ENCODE results near the gene RNU6-8.

The RNU6-8 gene

DNA sequence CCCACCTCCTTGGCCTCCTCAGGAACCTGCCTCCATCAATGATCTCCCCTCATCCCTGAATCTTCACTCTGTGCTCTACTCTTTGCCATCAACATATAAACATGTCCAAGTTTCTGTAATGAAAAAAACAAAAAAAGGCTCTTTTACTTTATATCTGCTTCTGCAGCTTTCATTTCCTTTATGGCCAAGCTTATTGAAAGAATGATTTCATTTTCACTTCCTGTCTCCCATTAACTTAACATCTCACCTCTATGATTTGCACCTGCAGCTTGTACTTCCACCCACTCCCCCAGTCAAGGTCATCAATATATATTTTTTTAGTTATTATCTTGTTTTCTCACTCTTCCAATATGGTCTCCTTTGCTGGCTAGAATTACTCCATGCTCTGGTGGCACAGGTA is 16.8 kb downstream of the RNU6-8 start:
- H3K9ac ChIP-seq (ENCODE audit: low read length) = no peak overlapping the region
- peaks cover 3% of the 10 kb centered on the region; the same call in 1 of the 2 replicates for H3F3A ChIP-seq (ENCODE audit: insufficient read depth, low read length)
- peak overlapping the region; percentile 56; the same call in 1 of the 2 replicates for H3K27ac ChIP-seq (ENCODE audit: low read length)
- H3K9me3 ChIP-seq (replicated peaks; ENCODE audit: insufficient read depth, low read length) = no peaks in the 10 kb centered on the region
- H3K9me2 ChIP-seq (replicated peaks; ENCODE audit: insufficient read depth, low read length) = no peaks in the 10 kb centered on the region
- peaks cover 14% of the 10 kb centered on the region for H3K4me1 ChIP-seq (ENCODE audit: low read length)
- 0 out of 2 replicates have a peak overlapping the region, but pooled peaks have one; percentile 23 for H2AFZ ChIP-seq (ENCODE audit: low read length)
- H3K79me2 ChIP-seq (ENCODE audit: low read length) = no peaks in the 10 kb centered on the region
- H3K27me3 ChIP-seq (replicated peaks; ENCODE audit: insufficient read depth, low read length) = no peaks in the 10 kb centered on the region
- no peaks in the 10 kb centered on the region for H4K20me1 ChIP-seq (ENCODE audit: insufficient read depth, low read length)
- no peak overlapping the region for H3K4me3 ChIP-seq (ENCODE audit: low read length)
- no peaks in the 10 kb centered on the region for H3K36me3 ChIP-seq (replicated peaks; ENCODE audit: insufficient read depth, low read length)
- no peak for TF ChIP-seq EZH2phosphoT487 (IDR thresholded peaks at IDR 0.05; ENCODE audit: low read length)
- H3K4me2 ChIP-seq (ENCODE audit: low read depth, low read length) = peak overlapping the region; percentile 47; the same call in 1 of the 2 replicates
- peak; percentile 49 for DNase-seq

DNA sequence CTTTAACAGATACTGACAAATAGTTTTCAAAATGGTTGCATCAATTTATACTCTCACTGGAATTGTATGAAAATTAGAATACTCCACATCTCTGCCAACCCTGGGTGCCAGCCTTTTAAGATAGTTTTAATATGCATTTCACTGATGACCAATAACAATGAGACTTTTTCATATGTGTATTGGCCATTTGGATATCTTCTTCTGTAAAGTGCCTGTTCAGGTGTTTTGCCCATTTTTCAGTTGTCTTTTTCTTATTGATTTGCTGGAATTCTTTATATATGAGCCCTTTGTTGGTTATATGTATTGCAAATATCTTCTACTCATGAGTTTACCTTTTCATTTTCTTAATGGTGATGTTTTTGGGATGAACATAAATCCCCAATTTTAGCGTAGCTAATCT is 18.0 kb downstream of the RNU6-8 start:
- Histone ChIP-seq H3K9me2 (replicated peaks; ENCODE audit: insufficient read depth, low read length) (no peaks in the 10 kb centered on the region), H3K79me2 (ENCODE audit: low read length) (no peaks in the 10 kb centered on the region), H3K4me1 (ENCODE audit: low read length) (peaks cover 14% of the 10 kb centered on the region), H3K4me3 (ENCODE audit: low read length) (no peak overlapping the region), H4K20me1 (ENCODE audit: insufficient read depth, low read length) (no peaks in the 10 kb centered on the region), H3F3A (ENCODE audit: insufficient read depth, low read length) (peaks cover 3% of the 10 kb centered on the region; the same call in 1 of the 2 replicates), H3K36me3 (replicated peaks; ENCODE audit: insufficient read depth, low read length) (no peaks in the 10 kb centered on the region), H3K27me3 (replicated peaks; ENCODE audit: insufficient read depth, low read length) (no peaks in the 10 kb centered on the region), H3K4me2 (ENCODE audit: low read depth, low read length) (no peak overlapping the region), H3K27ac (ENCODE audit: low read length) (no peak overlapping the region), H2AFZ (ENCODE audit: low read length) (no peak overlapping the region), H3K9ac (ENCODE audit: low read length) (no peak overlapping the region), H3K9me3 (replicated peaks; ENCODE audit: insufficient read depth, low read length) (no peaks in the 10 kb centered on the region)
- TF ChIP-seq, protein P1, sequence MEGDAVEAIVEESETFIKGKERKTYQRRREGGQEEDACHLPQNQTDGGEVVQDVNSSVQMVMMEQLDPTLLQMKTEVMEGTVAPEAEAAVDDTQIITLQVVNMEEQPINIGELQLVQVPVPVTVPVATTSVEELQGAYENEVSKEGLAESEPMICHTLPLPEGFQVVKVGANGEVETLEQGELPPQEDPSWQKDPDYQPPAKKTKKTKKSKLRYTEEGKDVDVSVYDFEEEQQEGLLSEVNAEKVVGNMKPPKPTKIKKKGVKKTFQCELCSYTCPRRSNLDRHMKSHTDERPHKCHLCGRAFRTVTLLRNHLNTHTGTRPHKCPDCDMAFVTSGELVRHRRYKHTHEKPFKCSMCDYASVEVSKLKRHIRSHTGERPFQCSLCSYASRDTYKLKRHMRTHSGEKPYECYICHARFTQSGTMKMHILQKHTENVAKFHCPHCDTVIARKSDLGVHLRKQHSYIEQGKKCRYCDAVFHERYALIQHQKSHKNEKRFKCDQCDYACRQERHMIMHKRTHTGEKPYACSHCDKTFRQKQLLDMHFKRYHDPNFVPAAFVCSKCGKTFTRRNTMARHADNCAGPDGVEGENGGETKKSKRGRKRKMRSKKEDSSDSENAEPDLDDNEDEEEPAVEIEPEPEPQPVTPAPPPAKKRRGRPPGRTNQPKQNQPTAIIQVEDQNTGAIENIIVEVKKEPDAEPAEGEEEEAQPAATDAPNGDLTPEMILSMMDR (IDR thresholded peaks at IDR 0.05; ENCODE audit: low read length) = no peak
- TF ChIP-seq EZH2 (optimal IDR thresholded peaks at IDR 0.05; ENCODE audit: low read depth, low read length) = no peak
- no peak for TF ChIP-seq EZH2phosphoT487 (IDR thresholded peaks at IDR 0.05; ENCODE audit: low read length)
- no peak for DNase-seq

- Histone ChIP-seq H4K20me1 (ENCODE audit: insufficient read depth, low read length) (no peaks in the 10 kb centered on the region), H3K79me2 (ENCODE audit: low read length) (no peaks in the 10 kb centered on the region), H2AFZ (ENCODE audit: low read length) (no peak overlapping the region), H3K9me2 (replicated peaks; ENCODE audit: insufficient read depth, low read length) (no peaks in the 10 kb centered on the region), H3K4me2 (ENCODE audit: low read depth, low read length) (no peak overlapping the region), H3F3A (ENCODE audit: insufficient read depth, low read length) (peaks cover 3% of the 10 kb centered on the region; the same call in 1 of the 2 replicates), H3K4me3 (ENCODE audit: low read length) (no peak overlapping the region), H3K27me3 (replicated peaks; ENCODE audit: insufficient read depth, low read length) (no peaks in the 10 kb centered on the region), H3K36me3 (replicated peaks; ENCODE audit: insufficient read depth, low read length) (no peaks in the 10 kb centered on the region), H3K9me3 (replicated peaks; ENCODE audit: insufficient read depth, low read length) (no peaks in the 10 kb centered on the region), H3K9ac (ENCODE audit: low read length) (no peak overlapping the region), H3K4me1 (ENCODE audit: low read length) (peaks cover 14% of the 10 kb centered on the region), H3K27ac (ENCODE audit: low read length) (no peak overlapping the region)
- no peak for TF ChIP-seq EZH2 (optimal IDR thresholded peaks at IDR 0.05; ENCODE audit: low read depth, low read length)
- TF ChIP-seq EZH2phosphoT487 (IDR thresholded peaks at IDR 0.05; ENCODE audit: low read length) = no peak
- TF ChIP-seq, protein P1 (IDR thresholded peaks at IDR 0.05; ENCODE audit: low read length) = no peak
- DNase-seq = no peak
Measured at GRCh38 chr14:32183151-32184058, 19.7 kb downstream of the RNU6-8 start.

GRCh38 chr14:32171469-32171868 is 31.6 kb downstream of the RNU6-8 start:
- H3K9ac ChIP-seq (ENCODE audit: low read length) = no peak overlapping the region
- H3F3A ChIP-seq (ENCODE audit: insufficient read depth, low read length) = no peaks in the 10 kb centered on the region
- H3K79me2 ChIP-seq (ENCODE audit: low read length) = no peaks in the 10 kb centered on the region
- no peaks in the 10 kb centered on the region for H4K20me1 ChIP-seq (ENCODE audit: insufficient read depth, low read length)
- no peak overlapping the region for H3K27ac ChIP-seq (ENCODE audit: low read length)
- no peak overlapping the region for H3K4me2 ChIP-seq (ENCODE audit: low read depth, low read length)
- H2AFZ ChIP-seq (ENCODE audit: low read length) = no peak overlapping the region
- H3K36me3 ChIP-seq (replicated peaks; ENCODE audit: insufficient read depth, low read length) = no peaks in the 10 kb centered on the region
- H3K4me1 ChIP-seq (ENCODE audit: low read length) = peaks cover 3% of the 10 kb centered on the region; the same call in 1 of the 2 replicates
- no peak overlapping the region for H3K4me3 ChIP-seq (ENCODE audit: low read length)
- TF ChIP-seq EZH2phosphoT487 (IDR thresholded peaks at IDR 0.05; ENCODE audit: low read length) (no peak), EZH2 (optimal IDR thresholded peaks at IDR 0.05; ENCODE audit: low read depth, low read length) (no peak)
- TF ChIP-seq, protein P1 (IDR thresholded peaks at IDR 0.05; ENCODE audit: low read length) = no peak
- H3K9me2 ChIP-seq (replicated peaks; ENCODE audit: insufficient read depth, low read length) = no peaks in the 10 kb centered on the region
- H3K27me3 ChIP-seq (replicated peaks; ENCODE audit: insufficient read depth, low read length) = no peaks in the 10 kb centered on the region
- no peak for DNase-seq
- H3K9me3 ChIP-seq (replicated peaks; ENCODE audit: insufficient read depth, low read length) = no peaks in the 10 kb centered on the region
